Muscle layer of colon (tissue), 2 donors: ENCODE measurements around the gene BTG2.

Experiments used
- H3K27ac ChIP-seq: one replicate; pipeline ENCODE4 v1.7.0; 2013; ENCODE audit warnings: low read depth, mild to moderate bottlenecking, low read length, moderate library complexity
- H3K27me3 ChIP-seq, 2 donors: one replicate each; pipeline ENCODE4 v1.7.0; 2013; ENCODE audit warnings: low read length in 2 of 2, mild to moderate bottlenecking in 2 of 2; ENCODE audit not compliant: insufficient read depth in 2 of 2, control insufficient read depth in 1 of 2
- H3K36me3 ChIP-seq: one replicate; pipeline ENCODE4 v1.7.0; 2013; ENCODE audit warnings: mild to moderate bottlenecking, low read length; ENCODE audit not compliant: insufficient read depth
- H3K4me1 ChIP-seq: one replicate; pipeline ENCODE4 v1.7.0; 2013; ENCODE audit warnings: mild to moderate bottlenecking, low read length; ENCODE audit not compliant: insufficient read depth
- H3K4me3 ChIP-seq, 2 donors: one replicate each; pipeline ENCODE4 v1.7.0; 2013; ENCODE audit warnings: low read length in 2 of 2, low read depth in 1 of 2, mild to moderate bottlenecking in 1 of 2, moderate library complexity in 1 of 2
- H3K9ac ChIP-seq: one replicate; pipeline ENCODE4 v1.7.0; 2013; ENCODE audit warnings: low read length
- H3K9me3 ChIP-seq: one replicate; pipeline ENCODE4 v1.7.0; 2013; ENCODE audit warnings: mild to moderate bottlenecking, low read length
- donor health status: abdominal sarcoma.
- donor health status: Adenocarcinoma of cecum.

Gene BTG2

GRCh38 chr1:203287109-203287893 lies 18.0 kb upstream of the BTG2 start:
- Histone ChIP-seq H3K36me3 (no peaks in the 10 kb centered on the region), H3K9ac (no peak overlapping the region), H3K27me3 (no peaks in the 10 kb centered on the region), H3K4me1 (peaks cover 49% of the 10 kb centered on the region), H3K9me3 (no peaks in the 10 kb centered on the region), H3K27ac (peak overlapping the region; percentile 16), H3K4me3 (no peak overlapping the region)

- peaks cover 43% of the 10 kb centered on the region for H3K4me1 ChIP-seq
- H3K27ac ChIP-seq, result peak overlapping the region; percentile 16
- no peaks in the 10 kb centered on the region for H3K36me3 ChIP-seq
- H3K4me3 ChIP-seq, result no peak overlapping the region
- H3K9ac ChIP-seq, result no peak overlapping the region
- no peaks in the 10 kb centered on the region for H3K9me3 ChIP-seq
- no peaks in the 10 kb centered on the region for H3K27me3 ChIP-seq
Observed at GRCh38 chr1:203287898-203288297, 17.4 kb upstream of the BTG2 start.

DNA sequence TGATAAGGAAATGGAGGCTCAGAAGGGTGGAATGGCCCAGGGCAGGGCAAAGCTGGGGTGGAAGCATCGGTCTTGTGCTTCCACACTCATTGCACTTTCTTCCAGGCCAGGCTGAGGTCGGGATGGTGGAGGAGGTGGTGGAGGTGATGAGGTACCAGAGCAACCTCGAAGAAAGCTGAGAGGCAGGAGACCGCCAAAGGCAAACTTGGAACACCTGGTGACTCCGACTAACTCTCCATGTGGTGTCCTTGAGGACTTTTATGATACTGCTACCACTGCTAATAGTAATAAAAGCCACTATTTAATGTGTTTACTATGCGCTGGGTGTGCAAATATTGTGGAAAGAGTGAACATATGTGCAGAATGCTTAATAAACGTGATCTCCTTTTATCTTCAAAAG lies 16.9 kb upstream of the BTG2 start:
- H3K9me3 ChIP-seq, result no peaks in the 10 kb centered on the region
- H3K4me3 ChIP-seq, result no peak overlapping the region
- no peak overlapping the region for H3K27ac ChIP-seq
- H3K4me1 ChIP-seq, result peaks cover 47% of the 10 kb centered on the region
- no peaks in the 10 kb centered on the region for H3K27me3 ChIP-seq
- H3K9ac ChIP-seq, result no peak overlapping the region
- no peaks in the 10 kb centered on the region for H3K36me3 ChIP-seq

GRCh38 chr1:203289281-203289981 lies 15.9 kb upstream of the BTG2 start:
- no peaks in the 10 kb centered on the region for H3K36me3 ChIP-seq
- H3K4me3 ChIP-seq, result no peak overlapping the region
- no peaks in the 10 kb centered on the region for H3K9me3 ChIP-seq
- peak overlapping the region; percentile 97 for H3K27ac ChIP-seq
- H3K9ac ChIP-seq, result peak overlapping the region; percentile 41
- no peaks in the 10 kb centered on the region for H3K27me3 ChIP-seq
- peaks cover 50% of the 10 kb centered on the region for H3K4me1 ChIP-seq

- H3K4me1 ChIP-seq, result peaks cover 50% of the 10 kb centered on the region
- H3K27ac ChIP-seq, result peak overlapping the region; percentile 97
- no peaks in the 10 kb centered on the region for H3K27me3 ChIP-seq
- H3K9me3 ChIP-seq, result no peaks in the 10 kb centered on the region
- peak overlapping the region in 1 of 2 donors; percentile 39 for H3K4me3 ChIP-seq
- H3K36me3 ChIP-seq, result no peaks in the 10 kb centered on the region
- H3K9ac ChIP-seq, result peak overlapping the region; percentile 41
Observed at GRCh38 chr1:203289982-203290260, 15.4 kb upstream of the BTG2 start.

GRCh38 chr1:203290261-203291089 lies 14.8 kb upstream of the BTG2 start:
- no peaks in the 10 kb centered on the region for H3K27me3 ChIP-seq
- H3K36me3 ChIP-seq, result no peaks in the 10 kb centered on the region
- peak overlapping the region in 1 of 2 donors; percentile 39 for H3K4me3 ChIP-seq
- no peaks in the 10 kb centered on the region for H3K9me3 ChIP-seq
- H3K4me1 ChIP-seq, result peaks cover 50% of the 10 kb centered on the region
- peak overlapping the region; percentile 97 for H3K27ac ChIP-seq
- H3K9ac ChIP-seq, result peak overlapping the region; percentile 44

- no peaks in the 10 kb centered on the region for H3K27me3 ChIP-seq
- H3K27ac ChIP-seq, result peak overlapping the region; percentile 97
- H3K4me3 ChIP-seq, result peak overlapping the region in 1 of 2 donors; percentile 37
- H3K4me1 ChIP-seq, result peaks cover 42% of the 10 kb centered on the region
- no peaks in the 10 kb centered on the region for H3K36me3 ChIP-seq
- H3K9ac ChIP-seq, result peak overlapping the region; percentile 44
- H3K9me3 ChIP-seq, result no peaks in the 10 kb centered on the region
Observed at GRCh38 chr1:203291201-203292096, 13.9 kb upstream of the BTG2 start.

- H3K27me3 ChIP-seq, result no peaks in the 10 kb centered on the region
- H3K27ac ChIP-seq, result no peak overlapping the region
- no peaks in the 10 kb centered on the region for H3K9me3 ChIP-seq
- peaks cover 16% of the 10 kb centered on the region for H3K4me1 ChIP-seq
- no peak overlapping the region for H3K4me3 ChIP-seq
- no peak overlapping the region for H3K9ac ChIP-seq
- no peaks in the 10 kb centered on the region for H3K36me3 ChIP-seq
Observed at GRCh38 chr1:203295796-203296195, 9.5 kb upstream of the BTG2 start.

DNA sequence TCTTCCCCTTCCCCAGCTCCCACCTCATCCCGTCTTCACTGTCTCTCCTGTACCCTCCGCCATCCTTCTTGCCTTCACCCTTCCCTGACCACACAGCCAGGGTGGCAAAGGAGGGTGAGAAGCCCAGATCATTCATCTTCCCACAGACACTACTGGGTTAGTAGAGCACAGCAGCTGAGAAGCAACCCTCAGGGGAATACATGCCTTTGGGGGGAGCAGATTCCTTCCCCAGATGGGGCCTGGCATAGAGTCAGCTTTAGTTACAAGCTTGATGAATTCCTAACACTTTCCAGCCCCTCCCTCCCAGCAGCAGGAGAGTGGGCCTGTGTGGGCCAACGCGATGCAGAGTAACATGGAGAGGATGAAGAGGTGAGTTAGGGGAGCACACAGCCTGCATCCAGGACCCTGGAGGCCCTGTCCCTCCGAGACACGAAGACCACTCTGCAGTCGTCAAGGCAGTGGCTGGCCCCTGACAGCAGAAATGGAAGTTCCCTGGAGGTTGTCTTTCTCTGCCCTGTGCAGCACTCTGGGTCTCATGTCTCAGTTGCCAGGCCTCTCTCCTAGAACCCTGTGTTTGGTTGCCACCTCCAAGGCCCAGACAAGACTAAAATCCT lies 8.8 kb upstream of the BTG2 start:
- no peaks in the 10 kb centered on the region for H3K36me3 ChIP-seq
- no peak overlapping the region for H3K9ac ChIP-seq
- H3K4me3 ChIP-seq, result no peak overlapping the region
- no peak overlapping the region for H3K27ac ChIP-seq
- H3K27me3 ChIP-seq, result no peaks in the 10 kb centered on the region
- peaks cover 8% of the 10 kb centered on the region for H3K4me1 ChIP-seq
- no peaks in the 10 kb centered on the region for H3K9me3 ChIP-seq

DNA sequence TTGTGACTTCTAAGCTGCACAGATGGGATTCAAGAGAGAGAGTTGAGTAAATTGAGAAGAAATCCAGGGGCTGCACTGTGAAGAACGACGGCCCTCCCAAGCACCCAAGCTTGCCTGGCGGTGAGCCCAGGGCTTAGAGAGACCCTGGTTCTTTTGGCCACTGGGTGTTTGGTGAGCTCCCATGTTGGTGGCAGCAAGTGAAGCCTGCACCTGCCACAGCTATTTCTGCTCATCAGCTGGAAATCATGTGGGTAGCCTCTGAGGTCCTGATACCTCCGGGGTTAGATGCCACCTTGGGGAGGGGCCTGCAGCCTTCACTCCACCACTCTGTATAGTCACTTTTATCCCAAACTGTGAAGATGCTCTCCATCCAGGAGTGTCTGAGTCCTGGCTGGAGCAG lies 6.2 kb upstream of the BTG2 start:
- Histone ChIP-seq H3K9me3 (no peaks in the 10 kb centered on the region), H3K36me3 (no peaks in the 10 kb centered on the region), H3K4me3 (no peak overlapping the region), H3K27me3 (no peaks in the 10 kb centered on the region), H3K27ac (no peak overlapping the region), H3K9ac (no peak overlapping the region), H3K4me1 (peaks cover under 1% of the 10 kb centered on the region)
